ENCODE data around the gene MAPT.

The MAPT gene

DNA sequence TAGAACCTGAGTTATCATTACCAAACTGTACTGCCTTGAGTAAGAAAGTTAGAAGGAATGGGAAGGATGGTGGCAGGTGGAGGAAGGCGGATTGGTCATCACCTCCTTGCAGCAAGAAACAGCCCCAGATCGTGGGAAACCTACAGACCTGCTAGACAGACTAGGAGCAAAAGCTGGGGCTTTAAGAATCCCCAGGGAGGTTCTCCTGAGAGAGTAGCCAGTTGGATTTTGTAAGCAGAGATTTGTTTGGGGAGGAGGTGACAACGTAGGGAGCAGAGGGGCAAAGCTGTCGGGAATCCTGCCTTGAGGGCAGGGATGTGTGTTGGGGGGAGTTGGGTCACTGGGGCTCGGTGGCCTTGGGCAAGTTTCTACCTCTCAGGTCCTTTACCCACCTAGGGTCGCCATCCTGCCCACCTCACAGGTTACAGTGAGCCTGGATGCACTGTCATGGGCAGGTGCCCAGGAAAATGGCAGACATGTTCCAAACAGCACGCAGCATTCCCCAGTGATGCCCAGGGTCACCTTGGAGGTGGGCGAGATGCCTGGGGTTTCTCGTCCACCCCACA lies 55.5 kb downstream of the MAPT start:
- TF ChIP-seq EZH2 (IDR thresholded peaks at IDR 0.05; ENCODE audit: borderline replicate concordance, low read depth, low read length, severe bottlenecking), result no peak
- TF ChIP-seq, protein P1, sequence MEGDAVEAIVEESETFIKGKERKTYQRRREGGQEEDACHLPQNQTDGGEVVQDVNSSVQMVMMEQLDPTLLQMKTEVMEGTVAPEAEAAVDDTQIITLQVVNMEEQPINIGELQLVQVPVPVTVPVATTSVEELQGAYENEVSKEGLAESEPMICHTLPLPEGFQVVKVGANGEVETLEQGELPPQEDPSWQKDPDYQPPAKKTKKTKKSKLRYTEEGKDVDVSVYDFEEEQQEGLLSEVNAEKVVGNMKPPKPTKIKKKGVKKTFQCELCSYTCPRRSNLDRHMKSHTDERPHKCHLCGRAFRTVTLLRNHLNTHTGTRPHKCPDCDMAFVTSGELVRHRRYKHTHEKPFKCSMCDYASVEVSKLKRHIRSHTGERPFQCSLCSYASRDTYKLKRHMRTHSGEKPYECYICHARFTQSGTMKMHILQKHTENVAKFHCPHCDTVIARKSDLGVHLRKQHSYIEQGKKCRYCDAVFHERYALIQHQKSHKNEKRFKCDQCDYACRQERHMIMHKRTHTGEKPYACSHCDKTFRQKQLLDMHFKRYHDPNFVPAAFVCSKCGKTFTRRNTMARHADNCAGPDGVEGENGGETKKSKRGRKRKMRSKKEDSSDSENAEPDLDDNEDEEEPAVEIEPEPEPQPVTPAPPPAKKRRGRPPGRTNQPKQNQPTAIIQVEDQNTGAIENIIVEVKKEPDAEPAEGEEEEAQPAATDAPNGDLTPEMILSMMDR (IDR thresholded peaks at IDR 0.05; ENCODE audit: borderline replicate concordance, extremely low read depth, low read length, poor library complexity, severe bottlenecking), result no peak
- H2AFZ ChIP-seq (ENCODE audit: low read depth, low read length), result no peak overlapping the region
- H3K79me2 ChIP-seq (ENCODE audit: insufficient read depth, low read length), result no peaks in the 10 kb centered on the region
- peaks cover 10% of the 10 kb centered on the region; the same call in 1 of the 2 replicates for H3K4me1 ChIP-seq (ENCODE audit: insufficient read depth, low read length)
- H4K20me1 ChIP-seq (ENCODE audit: insufficient read depth, low read length), result 0 out of 2 replicates have a peak, but pooled peaks cover 3% of the 10 kb centered on the region
- no peaks in the 10 kb centered on the region for H3K9me3 ChIP-seq (ENCODE audit: insufficient read depth, low read length, severe bottlenecking)
- no peak overlapping the region for H3K4me3 ChIP-seq (ENCODE audit: low read depth in 1 of 2, low read length in 2 of 2)
- H3K36me3 ChIP-seq (ENCODE audit: insufficient read depth, low read length), result no peaks in the 10 kb centered on the region
- no peak overlapping the region for H3K4me2 ChIP-seq (ENCODE audit: insufficient read depth, low read length)
- H3K27me3 ChIP-seq (ENCODE audit: insufficient read depth, low read length, poor library complexity), result peaks cover 25% of the 10 kb centered on the region
- ATAC-seq (ENCODE audit: insufficient read depth, low read depth) (no peak), DNase-seq (no peak)
- H3K9ac ChIP-seq (ENCODE audit: low read depth, low read length), result no peak overlapping the region
- no peak overlapping the region for H3K27ac ChIP-seq (ENCODE audit: low read length)

DNA sequence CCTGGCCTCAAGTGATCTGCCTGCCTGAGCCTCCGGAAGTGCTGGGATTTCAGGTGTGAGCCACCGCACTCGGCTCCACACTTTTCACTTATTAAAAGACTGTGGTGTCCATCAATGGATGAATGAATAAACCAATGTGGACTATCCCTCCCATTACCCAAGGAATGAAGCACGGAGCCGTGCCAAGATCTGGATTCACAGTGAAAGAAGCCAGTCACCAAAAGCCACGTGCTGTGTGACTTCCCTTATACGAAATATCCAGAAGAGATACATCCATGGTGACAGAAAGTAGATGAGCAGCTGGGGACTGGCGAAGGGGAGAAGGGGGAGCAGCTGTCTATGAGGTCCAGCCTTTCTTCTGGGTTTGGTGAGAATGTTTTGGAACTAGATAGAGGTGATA lies 56.5 kb downstream of the MAPT start:
- Histone ChIP-seq H2AFZ (ENCODE audit: low read depth, low read length) (no peak overlapping the region), H3K36me3 (ENCODE audit: insufficient read depth, low read length) (no peaks in the 10 kb centered on the region), H3K27me3 (ENCODE audit: insufficient read depth, low read length, poor library complexity) (peaks cover 25% of the 10 kb centered on the region), H3K9ac (ENCODE audit: low read depth, low read length) (no peak overlapping the region), H4K20me1 (ENCODE audit: insufficient read depth, low read length) (0 out of 2 replicates have a peak, but pooled peaks cover 3% of the 10 kb centered on the region), H3K27ac (ENCODE audit: low read length) (no peak overlapping the region), H3K4me3 (ENCODE audit: low read depth in 1 of 2, low read length in 2 of 2) (no peak overlapping the region), H3K4me1 (ENCODE audit: insufficient read depth, low read length) (peaks cover 10% of the 10 kb centered on the region; the same call in 1 of the 2 replicates), H3K4me2 (ENCODE audit: insufficient read depth, low read length) (no peak overlapping the region), H3K9me3 (ENCODE audit: insufficient read depth, low read length, severe bottlenecking) (no peaks in the 10 kb centered on the region), H3K79me2 (ENCODE audit: insufficient read depth, low read length) (no peaks in the 10 kb centered on the region)
- TF ChIP-seq, protein P1 (IDR thresholded peaks at IDR 0.05; ENCODE audit: borderline replicate concordance, extremely low read depth, low read length, poor library complexity, severe bottlenecking), result no peak
- no peak for TF ChIP-seq EZH2 (IDR thresholded peaks at IDR 0.05; ENCODE audit: borderline replicate concordance, low read depth, low read length, severe bottlenecking)
- ATAC-seq (ENCODE audit: insufficient read depth, low read depth), result no peak
- DNase-seq, result no peak

DNA sequence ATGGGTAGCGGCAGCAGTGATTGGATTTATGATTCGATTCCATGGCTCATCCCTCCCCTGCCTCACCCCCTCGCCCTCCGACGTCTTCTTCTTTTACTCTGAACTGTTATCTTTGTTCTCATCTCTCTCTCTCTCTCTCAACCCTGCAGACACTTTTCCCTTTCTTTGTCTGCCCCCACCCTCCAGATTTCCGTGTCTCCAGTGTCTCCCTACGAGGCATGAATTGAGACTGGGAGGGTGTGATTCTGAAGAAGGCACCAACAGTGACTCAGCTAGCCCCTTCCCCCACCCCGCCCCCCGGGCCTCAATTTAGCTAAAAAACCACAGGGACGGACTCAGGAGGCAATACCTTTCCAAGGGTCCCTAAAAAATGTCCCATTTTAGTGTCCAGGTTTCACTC lies 57.0 kb downstream of the MAPT start:
- H3K4me1 ChIP-seq (ENCODE audit: insufficient read depth, low read length), result peaks cover 10% of the 10 kb centered on the region; the same call in 1 of the 2 replicates
- TF ChIP-seq EZH2 (IDR thresholded peaks at IDR 0.05; ENCODE audit: borderline replicate concordance, low read depth, low read length, severe bottlenecking), result no peak
- TF ChIP-seq, protein P1 (IDR thresholded peaks at IDR 0.05; ENCODE audit: borderline replicate concordance, extremely low read depth, low read length, poor library complexity, severe bottlenecking), result no peak

More for the DNA sequence above, 57.0 kb downstream of the MAPT start:
- Histone ChIP-seq H3K4me2 (ENCODE audit: insufficient read depth, low read length) (no peak overlapping the region), H2AFZ (ENCODE audit: low read depth, low read length) (no peak overlapping the region), H3K4me3 (ENCODE audit: low read depth in 1 of 2, low read length in 2 of 2) (no peak overlapping the region), H3K9me3 (ENCODE audit: insufficient read depth, low read length, severe bottlenecking) (no peaks in the 10 kb centered on the region), H3K36me3 (ENCODE audit: insufficient read depth, low read length) (no peaks in the 10 kb centered on the region), H3K27ac (ENCODE audit: low read length) (no peak overlapping the region), H3K79me2 (ENCODE audit: insufficient read depth, low read length) (no peaks in the 10 kb centered on the region), H3K9ac (ENCODE audit: low read depth, low read length) (no peak overlapping the region), H3K27me3 (ENCODE audit: insufficient read depth, low read length, poor library complexity) (peaks cover 25% of the 10 kb centered on the region), H4K20me1 (ENCODE audit: insufficient read depth, low read length) (0 out of 2 replicates have a peak, but pooled peaks cover 3% of the 10 kb centered on the region)
- ATAC-seq (ENCODE audit: insufficient read depth, low read depth), result no peak
- no peak for DNase-seq
